ENCODE data around the gene HPCAL4. TPM values are rescaled to one million over a fixed set of nuclear protein-coding genes. Genes with fewer than 3 reads are reported as not detected.

The HPCAL4 gene
- total RNA-seq, 1 donor from 2014 or later, result 0.06 TPM

DNA sequence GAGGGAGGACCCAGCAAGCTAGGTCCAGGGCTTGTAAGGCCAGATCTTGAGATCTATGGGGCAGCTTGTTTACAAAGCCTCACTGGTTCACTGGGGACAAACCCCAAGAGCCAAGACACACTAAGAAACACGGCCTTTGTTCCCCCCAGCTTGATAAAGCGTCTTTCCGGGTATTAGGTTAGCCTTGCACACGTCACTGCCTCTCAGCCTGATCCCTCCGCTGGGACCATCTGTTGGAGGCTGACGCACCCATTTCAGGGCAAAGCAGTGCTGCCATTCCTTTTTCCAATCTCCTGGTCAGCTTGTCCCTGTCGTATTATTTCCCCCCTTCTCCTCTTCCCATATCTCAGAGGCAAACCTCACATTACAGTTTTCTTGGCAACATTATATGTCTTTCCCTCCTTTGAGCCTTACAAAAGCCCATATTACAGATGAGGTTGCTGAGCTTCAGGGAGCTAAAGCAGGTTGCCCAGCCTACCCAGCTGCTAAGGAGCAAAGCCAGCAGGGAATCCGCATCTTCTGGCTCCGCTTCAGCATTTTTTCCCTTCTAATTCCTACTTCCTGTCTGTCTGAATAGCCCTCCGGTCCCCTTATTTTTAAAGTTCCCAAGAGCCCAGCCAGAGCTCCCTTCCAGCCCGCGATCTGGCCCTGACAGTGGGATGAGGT, 55.9 kb downstream of the HPCAL4 start:
- DNase-seq (ENCODE audit: low read depth), result no peak
- no peak overlapping the region for H3K4me3 ChIP-seq (ENCODE audit: low read depth, low read length)
- TF ChIP-seq, protein P1, sequence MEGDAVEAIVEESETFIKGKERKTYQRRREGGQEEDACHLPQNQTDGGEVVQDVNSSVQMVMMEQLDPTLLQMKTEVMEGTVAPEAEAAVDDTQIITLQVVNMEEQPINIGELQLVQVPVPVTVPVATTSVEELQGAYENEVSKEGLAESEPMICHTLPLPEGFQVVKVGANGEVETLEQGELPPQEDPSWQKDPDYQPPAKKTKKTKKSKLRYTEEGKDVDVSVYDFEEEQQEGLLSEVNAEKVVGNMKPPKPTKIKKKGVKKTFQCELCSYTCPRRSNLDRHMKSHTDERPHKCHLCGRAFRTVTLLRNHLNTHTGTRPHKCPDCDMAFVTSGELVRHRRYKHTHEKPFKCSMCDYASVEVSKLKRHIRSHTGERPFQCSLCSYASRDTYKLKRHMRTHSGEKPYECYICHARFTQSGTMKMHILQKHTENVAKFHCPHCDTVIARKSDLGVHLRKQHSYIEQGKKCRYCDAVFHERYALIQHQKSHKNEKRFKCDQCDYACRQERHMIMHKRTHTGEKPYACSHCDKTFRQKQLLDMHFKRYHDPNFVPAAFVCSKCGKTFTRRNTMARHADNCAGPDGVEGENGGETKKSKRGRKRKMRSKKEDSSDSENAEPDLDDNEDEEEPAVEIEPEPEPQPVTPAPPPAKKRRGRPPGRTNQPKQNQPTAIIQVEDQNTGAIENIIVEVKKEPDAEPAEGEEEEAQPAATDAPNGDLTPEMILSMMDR (conservative IDR thresholded peaks at IDR 0.05; ENCODE audit: low read depth, low read length), result no peak

DNA sequence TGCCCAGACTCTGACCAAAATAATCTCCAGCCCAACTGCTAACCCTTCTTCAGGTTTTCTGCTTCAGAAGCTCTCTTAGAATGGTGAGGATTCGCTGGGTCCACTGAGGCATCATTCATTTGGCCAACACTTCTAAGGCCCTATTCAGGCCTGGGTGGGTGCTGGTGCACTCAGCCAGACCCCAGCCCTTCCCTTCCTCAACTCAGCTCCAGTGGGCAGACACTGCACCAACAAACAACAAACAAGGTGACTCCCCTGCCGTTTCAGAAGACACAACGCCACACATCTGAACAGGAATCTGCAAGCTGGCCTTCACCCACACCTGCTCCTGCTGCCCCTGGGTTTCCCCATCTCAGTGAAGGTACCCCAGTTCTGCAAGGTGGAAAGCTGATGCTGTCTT, 57.8 kb downstream of the HPCAL4 start:
- TF ChIP-seq, protein P1 (conservative IDR thresholded peaks at IDR 0.05; ENCODE audit: low read depth, low read length), result no peak
- no peak for DNase-seq (ENCODE audit: low read depth)
- H3K4me3 ChIP-seq (ENCODE audit: low read depth, low read length), result no peak overlapping the region

- H3K4me3 ChIP-seq (ENCODE audit: low read depth, low read length), result no peak overlapping the region
- TF ChIP-seq, protein P1 (conservative IDR thresholded peaks at IDR 0.05; ENCODE audit: low read depth, low read length), result no peak
- DNase-seq (ENCODE audit: low read depth), result no peak
Observed at GRCh38 chr1:39632682-39633417, 58.4 kb downstream of the HPCAL4 start.

DNA sequence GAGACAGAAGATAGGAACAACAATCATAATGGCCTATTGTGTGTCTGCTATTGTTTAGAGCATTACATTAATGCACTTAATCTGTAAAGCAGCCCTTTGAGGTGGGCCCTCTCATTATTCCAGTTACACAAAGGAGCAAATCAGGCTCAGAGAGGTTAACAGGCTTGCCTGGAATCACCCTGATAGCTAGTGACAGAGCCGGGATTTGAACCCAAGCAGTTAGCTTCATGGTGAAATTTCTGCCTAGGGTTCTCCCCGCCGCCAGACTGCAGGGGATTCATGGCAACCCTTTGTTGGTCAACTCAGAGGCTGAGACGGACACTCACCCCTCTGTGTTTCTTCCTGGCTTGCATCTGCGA, 58.9 kb downstream of the HPCAL4 start:
- no peak overlapping the region for H3K4me3 ChIP-seq (ENCODE audit: low read depth, low read length)
- no peak for DNase-seq (ENCODE audit: low read depth)
- TF ChIP-seq, protein P1 (conservative IDR thresholded peaks at IDR 0.05; ENCODE audit: low read depth, low read length), result no peak

- TF ChIP-seq, protein P1 (conservative IDR thresholded peaks at IDR 0.05; ENCODE audit: low read depth, low read length), result no peak
- DNase-seq (ENCODE audit: low read depth), result no peak
- H3K4me3 ChIP-seq (ENCODE audit: low read depth, low read length), result no peak overlapping the region
Observed at GRCh38 chr1:39631361-39632322, 59.6 kb downstream of the HPCAL4 start.

DNA sequence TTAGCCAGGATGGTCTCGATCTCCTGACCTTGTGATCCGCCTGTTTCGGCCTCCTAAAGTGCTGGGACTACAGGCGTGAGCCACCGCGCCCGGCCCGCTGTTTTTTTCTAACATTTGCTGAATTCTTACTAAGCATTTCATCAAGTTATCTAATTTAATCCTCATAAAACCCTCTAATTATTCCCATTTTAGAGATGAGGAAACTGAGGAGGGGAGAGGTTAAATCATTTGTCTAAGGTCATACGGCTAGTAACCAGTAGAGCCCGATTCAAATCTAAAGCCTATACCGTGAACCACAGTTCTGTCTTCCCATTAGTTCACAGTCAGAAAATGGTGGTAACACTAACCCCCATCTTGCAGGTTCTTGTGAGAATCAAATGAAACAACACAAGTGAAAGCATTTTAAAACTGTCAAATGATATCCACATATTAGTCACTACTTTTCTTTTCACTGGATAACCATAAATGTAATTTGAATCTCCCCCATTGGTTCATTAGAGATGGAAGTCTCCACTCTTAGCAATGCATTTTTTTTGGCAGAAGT, 62.4 kb downstream of the HPCAL4 start:
- no peak overlapping the region for H3K4me3 ChIP-seq (ENCODE audit: low read depth, low read length)
- no peak for DNase-seq (ENCODE audit: low read depth)
- TF ChIP-seq, protein P1 (conservative IDR thresholded peaks at IDR 0.05; ENCODE audit: low read depth, low read length), result no peak

Other genes with a start within 250 kb of the HPCAL4 start
- gene BMP8A, start 199.8 kb downstream of the HPCAL4 start, total RNA-seq, result not detected in 2 replicates
- 141 and 169 TPM in 2 replicates for gene PABPC4, start 114.6 kb downstream of the HPCAL4 start, total RNA-seq
- 0.14 and 1.3 TPM in 2 replicates for gene HEYL, start 51.8 kb downstream of the HPCAL4 start, total RNA-seq
- not detected in 2 replicates for gene NT5C1A, start 19.3 kb downstream of the HPCAL4 start, total RNA-seq
- gene PPIE, start 47.4 kb upstream of the HPCAL4 start, total RNA-seq, result 43.9 and 58.7 TPM in 2 replicates
- 12.4 and 15.0 TPM in 2 replicates for gene OXCT2, start 79.9 kb upstream of the HPCAL4 start, total RNA-seq
- gene BMP8B, start 97.4 kb upstream of the HPCAL4 start, total RNA-seq, result 0.58 and 1.9 TPM in 2 replicates
- 16.2 and 18.6 TPM in 2 replicates for gene TRIT1, start 192.1 kb upstream of the HPCAL4 start, total RNA-seq
- 1.2 and 2.6 TPM in 2 replicates for gene MYCL, start 210.5 kb upstream of the HPCAL4 start, total RNA-seq